Natural killer cell (primary cell): ENCODE data around the gene DTNB. TPM values are rescaled to one million over a fixed set of nuclear protein-coding genes. Genes with fewer than 3 reads are reported as not detected.
A peak's percentile ranks its signal among the peaks of the same experiment; 100 is the strongest.

ENCODE experiments used
- ATAC-seq, 3 donors: fragments of 150-1000 bp in 2 of 3; fragments of 200-7000 bp in 1 of 3; cut with Tn5 transposase; 1 replicate in 1 of 3; 2 replicates in 2 of 3; pipeline ENCODE4 v1.10.0; 2021; ENCODE audit warnings: mild to moderate bottlenecking in 2 of 3, moderate library complexity in 2 of 3
- DNase-seq, 2 donors: peaks; one replicate each; pipeline versions ENCODE4 v3.0.0 to v3.0.0-alpha.2; 2013 to 2021; ENCODE audit warnings: mixed read lengths in 1 of 2
- H3K27ac ChIP-seq: one replicate; pipeline ENCODE4 v1.5.1; 2013; ENCODE audit warnings: mild to moderate bottlenecking, low read length
- H3K27me3 ChIP-seq: one replicate; pipeline ENCODE4 v1.6.1; 2013; ENCODE audit warnings: low read length; ENCODE audit not compliant: control insufficient read depth, insufficient read depth
- H3K36me3 ChIP-seq: one replicate; pipeline ENCODE4 v1.6.1; 2013; ENCODE audit warnings: low read length; ENCODE audit not compliant: control insufficient read depth, insufficient read depth
- H3K4me1 ChIP-seq: one replicate; pipeline ENCODE4 v1.6.1; 2013; ENCODE audit warnings: low read length; ENCODE audit not compliant: control insufficient read depth, insufficient read depth
- H3K4me3 ChIP-seq: one replicate; pipeline ENCODE4 v1.5.1; 2013; ENCODE audit warnings: low read length
- H3K9me3 ChIP-seq: one replicate; pipeline ENCODE4 v1.6.1; 2013; ENCODE audit warnings: low read length; ENCODE audit not compliant: control insufficient read depth, insufficient read depth
- H3K27ac Mint-ChIP-seq, 2 donors: one replicate each; pipeline ENCODE4 v1.8.0; 2022; ENCODE audit warnings: mild to moderate bottlenecking in 2 of 2, mixed read lengths in 2 of 2, moderate library complexity in 1 of 2
- H3K27me3 Mint-ChIP-seq, 2 donors: one replicate each; pipeline ENCODE4 v1.8.0; 2022; ENCODE audit warnings: low read depth in 2 of 2, mixed read lengths in 2 of 2
- H3K36me3 Mint-ChIP-seq: one replicate; pipeline ENCODE4 v1.8.0; 2022; ENCODE audit warnings: mixed read lengths
- H3K4me1 Mint-ChIP-seq, 2 donors: one replicate each; pipeline ENCODE4 v1.8.0; 2022; ENCODE audit warnings: mixed read lengths in 2 of 2
- H3K4me3 Mint-ChIP-seq: one replicate; pipeline ENCODE4 v1.8.0; 2022; ENCODE audit warnings: mild to moderate bottlenecking, moderate library complexity, mixed read lengths
- H3K9me3 Mint-ChIP-seq, 2 donors: one replicate each; pipeline ENCODE4 v1.8.0; 2022; ENCODE audit warnings: mixed read lengths in 2 of 2
- WGBS: methylation state at CpG from one replicate; pipeline ENCODE4 v1.1.7; 2013; ENCODE audit warnings: missing lambda C conversion rate; ENCODE audit not compliant: insufficient coverage; 5-methylcytosine and 5-hydroxymethylcytosine counted together
- intact Hi-C: fragments of 100-400 bp; cut with micrococcal nuclease; formaldehyde crosslinking; loops from one replicate; pipeline ENCODE4 v1.14.2; 2022
- total RNA-seq, 4 donors: library from RNA; stranded (reverse); fragments of 120-200 nt in 1 of 4; gene quantifications; one replicate each; pipeline versions ENCODE4 v1.2.3 to v1.2.4, GENCODE V29; 2013 to 2022
- TF ChIP-seq, protein P1 (sequence below): fragments of 200-600 bp; IDR thresholded peaks from one replicate; pipeline ENCODE4 v1.8.0; 2022; ENCODE audit warnings: antibody characterized with exemption

The DTNB gene
- total RNA-seq, 3 donors from 2014 or later (not counting 1 experiment from before 2014, with no cell fraction given), result 20.8 to 33.7 (median 23.6) TPM

DNA sequence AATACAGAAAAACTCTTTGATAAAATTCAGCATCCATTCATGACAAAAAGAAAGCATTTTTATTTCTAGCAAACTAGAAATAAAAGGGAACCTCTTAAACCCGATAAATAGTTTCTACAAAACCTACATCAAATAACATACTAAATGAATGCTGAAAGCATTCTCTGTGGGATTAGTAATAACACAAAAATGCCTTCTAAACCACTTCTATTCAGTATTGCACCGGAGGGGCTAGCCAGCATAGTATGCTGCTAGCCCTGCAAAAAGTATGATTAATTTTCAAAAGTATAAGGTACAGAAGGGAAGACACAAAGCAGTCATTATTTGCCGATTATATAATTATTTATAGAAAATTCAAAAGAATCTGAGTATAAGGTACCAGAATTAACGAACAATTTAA, 145.2 kb downstream of the DTNB start:
- H3K4me1 Mint-ChIP-seq, result no peaks in the 10 kb centered on the region

DNA sequence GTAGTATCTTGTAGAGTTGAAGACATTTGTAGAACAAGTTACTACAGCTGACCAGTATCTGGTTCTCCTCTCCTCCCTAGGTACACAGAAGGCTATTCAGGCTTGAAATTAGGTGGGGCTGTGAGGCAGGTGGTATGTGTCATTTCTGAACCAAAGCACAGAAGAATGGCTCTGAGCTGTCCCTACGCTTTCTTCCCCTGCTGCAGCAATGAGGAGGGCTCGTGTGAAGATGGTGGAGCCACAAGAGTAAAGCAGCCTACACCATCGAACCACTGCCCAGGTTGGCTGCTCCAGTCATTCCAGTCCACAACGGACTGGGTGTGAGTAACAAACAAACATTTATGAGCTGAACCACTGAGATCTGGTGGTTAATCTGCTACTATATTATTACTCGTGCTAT, 148.9 kb downstream of the DTNB start:
- no peaks in the 10 kb centered on the region for H3K27me3 Mint-ChIP-seq
- peaks cover 5% of the 10 kb centered on the region for H3K4me1 ChIP-seq
- no peaks in the 10 kb centered on the region for H3K27me3 ChIP-seq
- H3K4me3 ChIP-seq, result no peak overlapping the region
- WGBS, result 88% methylated on average over 5 of the region's 5 CpGs
- no peaks in the 10 kb centered on the region for H3K9me3 Mint-ChIP-seq
- ATAC-seq, result no peak
- H3K27ac ChIP-seq, result no peak overlapping the region
- H3K36me3 Mint-ChIP-seq, result no peaks in the 10 kb centered on the region
- H3K36me3 ChIP-seq, result no peaks in the 10 kb centered on the region
- no peak overlapping the region for H3K4me3 Mint-ChIP-seq
- no peak overlapping the region for H3K27ac Mint-ChIP-seq
- DNase-seq, result no peak
- H3K9me3 ChIP-seq, result no peaks in the 10 kb centered on the region
- H3K4me1 Mint-ChIP-seq, result peaks cover 8 to 9% of the 10 kb centered on the region in 2 donors
- TF ChIP-seq, protein P1, sequence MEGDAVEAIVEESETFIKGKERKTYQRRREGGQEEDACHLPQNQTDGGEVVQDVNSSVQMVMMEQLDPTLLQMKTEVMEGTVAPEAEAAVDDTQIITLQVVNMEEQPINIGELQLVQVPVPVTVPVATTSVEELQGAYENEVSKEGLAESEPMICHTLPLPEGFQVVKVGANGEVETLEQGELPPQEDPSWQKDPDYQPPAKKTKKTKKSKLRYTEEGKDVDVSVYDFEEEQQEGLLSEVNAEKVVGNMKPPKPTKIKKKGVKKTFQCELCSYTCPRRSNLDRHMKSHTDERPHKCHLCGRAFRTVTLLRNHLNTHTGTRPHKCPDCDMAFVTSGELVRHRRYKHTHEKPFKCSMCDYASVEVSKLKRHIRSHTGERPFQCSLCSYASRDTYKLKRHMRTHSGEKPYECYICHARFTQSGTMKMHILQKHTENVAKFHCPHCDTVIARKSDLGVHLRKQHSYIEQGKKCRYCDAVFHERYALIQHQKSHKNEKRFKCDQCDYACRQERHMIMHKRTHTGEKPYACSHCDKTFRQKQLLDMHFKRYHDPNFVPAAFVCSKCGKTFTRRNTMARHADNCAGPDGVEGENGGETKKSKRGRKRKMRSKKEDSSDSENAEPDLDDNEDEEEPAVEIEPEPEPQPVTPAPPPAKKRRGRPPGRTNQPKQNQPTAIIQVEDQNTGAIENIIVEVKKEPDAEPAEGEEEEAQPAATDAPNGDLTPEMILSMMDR, result no peak
- intact Hi-C loops, result no loop called here

More for the DNA sequence above, 145.2 kb downstream of the DTNB start:
- TF ChIP-seq, protein P1, result no peak
- Histone ChIP-seq H3K4me1 (no peaks in the 10 kb centered on the region), H3K4me3 (no peak overlapping the region), H3K27me3 (no peaks in the 10 kb centered on the region), H3K36me3 (no peaks in the 10 kb centered on the region), H3K9me3 (no peaks in the 10 kb centered on the region), H3K27ac (no peak overlapping the region)
- intact Hi-C loops, result no loop called here
- DNase-seq (no peak), ATAC-seq (no peak)
- Mint-ChIP-seq H3K27ac (no peak overlapping the region), H3K36me3 (no peaks in the 10 kb centered on the region), H3K9me3 (no peaks in the 10 kb centered on the region), H3K27me3 (no peaks in the 10 kb centered on the region), H3K4me3 (no peak overlapping the region)
- no CpG with 5 or more reads among the region's 4 CpGs for WGBS

DNA sequence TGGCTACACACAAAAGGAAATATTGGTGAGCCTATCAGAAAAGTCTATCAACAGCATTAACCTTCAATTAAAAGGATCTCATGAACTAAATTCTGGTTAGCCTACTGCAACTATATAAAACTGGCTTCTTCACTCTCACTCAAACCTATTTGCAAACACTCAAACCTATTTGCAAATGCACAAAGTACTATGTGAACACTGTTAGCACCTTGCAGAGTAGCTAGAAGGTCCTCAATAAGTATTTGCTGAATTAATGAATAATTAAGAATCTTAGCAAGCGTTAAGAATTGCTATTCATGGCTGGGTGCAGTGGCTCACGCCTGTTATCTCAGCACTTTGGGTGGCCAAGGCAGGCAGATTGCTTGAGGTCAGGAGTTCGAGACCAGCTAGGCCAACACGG, 150.3 kb downstream of the DTNB start:
- peaks cover 8 to 9% of the 10 kb centered on the region in 2 donors for H3K4me1 Mint-ChIP-seq
- peaks cover 5% of the 10 kb centered on the region for H3K4me1 ChIP-seq
- H3K27ac ChIP-seq, result no peak overlapping the region
- H3K36me3 Mint-ChIP-seq, result no peaks in the 10 kb centered on the region
- DNase-seq (no peak), ATAC-seq (no peak)
- no peak overlapping the region for H3K4me3 Mint-ChIP-seq
- H3K9me3 Mint-ChIP-seq, result no peaks in the 10 kb centered on the region
- TF ChIP-seq, protein P1, result no peak
- H3K27ac Mint-ChIP-seq, result peak overlapping the region in 1 of 2 donors; percentile 33
- no peaks in the 10 kb centered on the region for H3K27me3 Mint-ChIP-seq
- WGBS, result 98% methylated on average over 4 of the region's 4 CpGs
- intact Hi-C loops, result no loop called here
- no peak overlapping the region for H3K4me3 ChIP-seq
- H3K36me3 ChIP-seq, result no peaks in the 10 kb centered on the region
- H3K27me3 ChIP-seq, result no peaks in the 10 kb centered on the region
- H3K9me3 ChIP-seq, result no peaks in the 10 kb centered on the region
